ENCODE data around the gene PRCD. TPM values are rescaled to one million over a fixed set of nuclear protein-coding genes. Genes with fewer than 3 reads are reported as not detected.

PRCD gene
- total RNA-seq, 4 donors from 2014 or later, result 8.0 to 15.6 (median 11.3) TPM

DNA sequence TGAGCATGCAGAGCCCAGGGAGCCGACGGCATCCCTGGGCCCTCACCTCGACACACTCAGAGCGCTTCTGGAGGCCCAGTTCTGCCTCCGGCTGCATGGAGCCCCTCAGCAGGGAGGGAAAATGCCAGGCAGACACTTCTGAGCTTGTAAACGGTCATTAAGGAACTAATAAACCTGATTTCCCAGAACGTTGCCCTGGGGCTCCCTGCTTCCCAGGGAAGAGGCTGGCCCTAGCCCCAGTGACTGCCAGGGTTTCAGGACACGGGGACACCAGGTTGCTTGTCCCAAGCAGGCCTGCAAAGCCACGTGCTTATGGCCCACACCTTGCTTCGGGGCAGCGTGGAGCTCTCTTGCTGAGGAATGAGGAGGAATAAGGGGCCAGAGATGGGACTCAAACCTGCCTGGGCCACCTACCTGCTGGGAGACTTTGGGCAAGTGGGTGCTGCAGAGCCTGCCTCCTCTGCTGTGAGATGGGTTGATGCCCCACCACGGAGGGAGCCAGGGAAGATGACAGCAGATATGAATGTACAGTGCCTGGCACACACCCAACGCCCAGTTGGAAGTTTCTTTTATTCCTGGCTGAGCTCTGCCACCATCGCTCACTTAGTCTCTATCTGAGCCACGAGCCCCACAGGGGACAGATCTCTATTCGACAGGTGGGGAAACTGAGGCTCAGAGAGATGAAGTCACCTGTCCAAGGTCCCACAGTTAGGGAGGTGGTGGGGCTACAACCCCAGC is 44.0 kb upstream of the PRCD start:
- TF ChIP-seq, protein P1, sequence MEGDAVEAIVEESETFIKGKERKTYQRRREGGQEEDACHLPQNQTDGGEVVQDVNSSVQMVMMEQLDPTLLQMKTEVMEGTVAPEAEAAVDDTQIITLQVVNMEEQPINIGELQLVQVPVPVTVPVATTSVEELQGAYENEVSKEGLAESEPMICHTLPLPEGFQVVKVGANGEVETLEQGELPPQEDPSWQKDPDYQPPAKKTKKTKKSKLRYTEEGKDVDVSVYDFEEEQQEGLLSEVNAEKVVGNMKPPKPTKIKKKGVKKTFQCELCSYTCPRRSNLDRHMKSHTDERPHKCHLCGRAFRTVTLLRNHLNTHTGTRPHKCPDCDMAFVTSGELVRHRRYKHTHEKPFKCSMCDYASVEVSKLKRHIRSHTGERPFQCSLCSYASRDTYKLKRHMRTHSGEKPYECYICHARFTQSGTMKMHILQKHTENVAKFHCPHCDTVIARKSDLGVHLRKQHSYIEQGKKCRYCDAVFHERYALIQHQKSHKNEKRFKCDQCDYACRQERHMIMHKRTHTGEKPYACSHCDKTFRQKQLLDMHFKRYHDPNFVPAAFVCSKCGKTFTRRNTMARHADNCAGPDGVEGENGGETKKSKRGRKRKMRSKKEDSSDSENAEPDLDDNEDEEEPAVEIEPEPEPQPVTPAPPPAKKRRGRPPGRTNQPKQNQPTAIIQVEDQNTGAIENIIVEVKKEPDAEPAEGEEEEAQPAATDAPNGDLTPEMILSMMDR (IDR thresholded peaks at IDR 0.05; ENCODE audit: low read depth), result no peak

DNA sequence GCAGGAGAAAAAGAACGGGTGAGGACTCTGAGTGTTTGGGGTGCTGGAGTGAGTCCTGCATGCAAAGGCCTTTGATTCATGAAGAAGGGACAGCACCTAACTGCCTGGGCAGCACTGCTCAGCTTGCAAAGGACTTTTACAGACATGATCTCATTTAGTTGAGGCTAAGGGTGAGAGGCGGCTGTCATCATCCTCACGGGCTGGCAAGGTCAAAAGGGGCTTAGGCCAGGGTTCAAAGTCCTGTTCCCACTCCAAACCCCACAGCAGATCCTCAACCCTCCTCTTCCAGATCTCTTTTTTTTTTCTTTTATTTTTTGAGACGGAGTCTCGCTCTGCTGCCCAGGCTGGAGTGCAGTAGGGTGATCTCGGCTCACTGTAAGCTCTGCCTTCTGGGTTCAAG is 43.4 kb upstream of the PRCD start:
- TF ChIP-seq, protein P1 (IDR thresholded peaks at IDR 0.05; ENCODE audit: low read depth), result no peak

DNA sequence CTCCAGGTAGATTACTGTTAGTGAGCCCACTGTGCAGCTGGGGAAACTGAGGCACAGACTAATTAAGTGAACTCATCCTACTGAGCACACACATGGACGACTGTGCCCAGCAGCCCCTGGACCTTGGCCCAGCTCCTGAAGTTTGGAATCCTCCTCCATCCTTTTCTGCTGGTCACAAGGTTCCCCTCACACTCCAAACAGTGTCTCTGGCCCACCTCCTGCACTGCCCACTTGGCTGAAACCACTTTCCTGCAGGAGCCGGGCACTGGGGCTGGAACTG is 42.2 kb upstream of the PRCD start:
- TF ChIP-seq, protein P1 (IDR thresholded peaks at IDR 0.05; ENCODE audit: low read depth), result no peak

DNA sequence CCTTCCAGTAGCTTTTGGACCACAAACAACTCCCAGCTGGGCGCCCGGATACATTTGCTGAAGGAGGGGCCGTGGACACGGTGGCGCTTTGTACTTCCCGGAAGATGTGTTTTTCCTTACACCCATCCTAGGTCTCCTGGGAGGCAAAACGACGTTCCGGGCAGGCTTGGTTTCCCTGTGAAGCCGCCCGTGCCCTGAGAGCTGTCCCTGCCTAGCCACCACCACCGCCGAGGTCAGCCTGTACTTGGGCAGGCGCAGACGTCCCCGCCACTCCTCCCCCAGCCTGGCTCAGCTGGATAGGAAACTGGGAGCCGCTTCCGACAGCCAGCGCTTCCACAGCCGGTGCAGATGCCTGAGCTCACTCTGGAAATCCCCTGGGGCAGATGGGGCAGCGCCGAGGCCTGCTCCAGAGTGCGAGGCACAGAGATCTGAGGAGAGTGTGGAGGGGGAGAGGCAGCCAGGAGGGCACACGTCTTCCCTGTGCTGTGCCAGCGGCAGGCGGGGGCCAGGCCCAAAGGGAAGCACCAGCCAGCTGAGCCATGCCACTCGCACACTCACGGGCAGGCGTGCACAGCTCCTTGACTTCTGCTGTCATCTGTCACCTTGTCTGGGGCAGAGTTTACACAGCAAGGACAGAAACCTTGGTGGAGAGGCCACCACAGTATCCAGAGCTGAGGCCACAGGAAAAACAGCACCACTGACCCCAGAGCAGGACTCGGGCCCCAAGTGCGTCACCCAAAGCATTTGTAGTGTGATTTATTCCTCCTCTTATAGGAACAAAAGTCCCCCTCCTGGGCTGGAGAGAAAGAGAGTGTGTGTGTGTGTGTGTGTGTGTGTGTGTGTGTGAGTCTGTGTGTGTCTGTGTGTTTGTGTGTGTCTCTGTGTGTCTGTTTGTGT is 41.6 kb upstream of the PRCD start:
- TF ChIP-seq, protein P1 (IDR thresholded peaks at IDR 0.05; ENCODE audit: low read depth), result no peak

DNA sequence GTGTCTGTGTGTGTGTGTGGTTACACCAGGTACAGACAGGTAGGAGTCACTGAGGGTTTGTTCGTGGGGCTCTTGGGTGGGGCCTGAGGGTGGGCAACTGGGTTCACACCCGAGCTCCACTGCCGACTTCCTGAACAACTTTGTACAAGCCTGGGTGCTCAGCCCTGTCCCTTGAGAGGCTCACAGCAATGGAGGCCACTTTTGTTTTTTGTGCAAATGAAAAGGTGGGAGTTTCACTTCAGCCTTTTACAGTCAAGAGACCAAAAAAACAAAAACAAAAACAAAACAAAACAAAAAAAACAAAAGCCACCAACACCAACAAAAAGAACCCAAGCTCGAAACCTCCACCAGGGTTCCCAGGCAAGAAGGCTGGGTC is 41.0 kb upstream of the PRCD start:
- TF ChIP-seq, protein P1 (IDR thresholded peaks at IDR 0.05; ENCODE audit: low read depth), result no peak

DNA sequence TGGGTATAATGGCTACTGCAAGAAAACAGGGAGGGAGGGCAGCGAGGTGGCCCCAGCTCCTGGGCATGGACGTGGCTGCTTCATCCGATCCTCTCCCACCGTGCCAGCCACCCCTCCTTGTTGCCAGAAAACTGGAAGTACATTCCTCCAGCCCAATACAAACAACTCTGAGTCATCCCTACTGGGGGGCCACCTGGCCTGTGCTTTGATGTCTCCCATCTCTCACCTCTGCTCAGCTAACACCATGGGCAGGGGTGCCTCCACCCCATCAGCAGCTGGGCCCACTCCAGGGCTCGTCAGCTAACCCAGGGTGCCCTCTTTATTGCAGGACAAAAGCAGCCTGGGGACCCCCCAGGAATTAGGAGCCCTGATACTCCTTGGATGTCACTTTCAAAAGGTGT is 40.6 kb upstream of the PRCD start:
- TF ChIP-seq, protein P1 (IDR thresholded peaks at IDR 0.05; ENCODE audit: low read depth), result no peak

DNA sequence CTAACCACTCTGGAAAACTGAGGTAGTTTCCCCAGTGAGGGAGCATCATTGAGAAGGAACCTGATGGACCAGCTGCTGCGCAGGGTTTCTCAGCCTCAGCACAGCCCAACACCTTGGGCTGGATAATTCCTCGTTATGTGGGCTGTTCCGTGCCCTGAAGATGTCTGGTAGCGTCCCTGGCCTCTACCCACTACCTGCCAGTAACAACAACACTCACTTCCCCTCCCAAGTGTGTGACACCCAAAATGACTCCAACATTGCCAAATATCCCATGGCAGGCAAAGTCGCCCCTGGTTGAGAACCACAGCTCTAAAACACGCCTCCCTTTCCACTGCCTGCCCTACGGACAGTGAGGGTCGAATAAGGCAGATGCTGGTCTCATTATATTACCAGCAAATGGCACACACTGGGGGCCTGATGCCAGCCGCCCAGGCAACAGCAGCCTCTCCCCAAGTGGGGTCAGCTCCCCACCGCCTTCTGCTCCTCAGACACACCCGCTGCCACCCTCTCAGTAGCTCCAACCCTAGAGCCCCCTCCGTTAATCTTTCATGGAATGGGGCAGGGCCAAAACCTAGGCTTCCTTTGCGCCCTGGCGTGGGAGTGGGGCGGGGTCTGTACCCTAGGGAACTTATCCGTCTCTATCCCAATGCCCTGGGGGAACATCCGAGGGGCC is 39.6 kb upstream of the PRCD start:
- TF ChIP-seq, protein P1 (IDR thresholded peaks at IDR 0.05; ENCODE audit: low read depth), result no peak

All from subcutaneous adipose tissue (tissue), 4 donors.